PFSK-1 (cell line): ENCODE results near the gene OR5T2. TPM values are rescaled to one million over a fixed set of nuclear protein-coding genes. Genes with fewer than 3 reads are reported as not detected.

ENCODE experiments used
- FOXP2 ChIP-seq: optimal IDR thresholded peaks from 2 replicates; pipeline ENCODE3; 2011; ENCODE audit warnings: borderline replicate concordance, control low read depth, inconsistent platforms; ENCODE audit not compliant: insufficient read depth; ENCODE audit errors: extremely low read length, extremely low read depth
- POLR2AphosphoS5 ChIP-seq: IDR thresholded peaks from 2 replicates; pipeline ENCODE4 v1.6.1; 2012; ENCODE audit warnings: low read depth, mild to moderate bottlenecking, control low read depth, low read length, moderate library complexity
- SIN3A ChIP-seq: IDR thresholded peaks from 2 replicates; pipeline ENCODE4 v1.6.1; 2012; ENCODE audit warnings: mild to moderate bottlenecking, low read length, moderate library complexity, borderline replicate concordance; ENCODE audit not compliant: insufficient read depth
- TAF1 ChIP-seq: IDR thresholded peaks from 2 replicates; pipeline ENCODE4 v1.6.1; 2012; ENCODE audit warnings: low read length, control low read depth, borderline replicate concordance; ENCODE audit not compliant: insufficient read depth
- polyA plus RNA-seq: library from polyadenylated mRNA; unstranded; fragments of >200 nt; gene quantifications from one replicate; pipeline ENCODE4 v1.2.1, GENCODE V29; 2012; ENCODE audit warnings: low read depth, missing spikeins; ENCODE audit not compliant: insufficient read length
- TF ChIP-seq, protein P1 (sequence below), 2 experiments: IDR thresholded peaks; 2 replicates each; pipeline versions ENCODE4 v1.6.1 to v1.8.0; 2011 to 2012; ENCODE audit warnings: low read depth in 2 of 2, low read length in 2 of 2, control low read depth in 1 of 2, inconsistent platforms in 1 of 2, mild to moderate bottlenecking in 1 of 2, moderate library complexity in 1 of 2; ENCODE audit not compliant: insufficient read depth in 1 of 2

OR5T2 gene
- not detected for polyA plus RNA-seq

DNA sequence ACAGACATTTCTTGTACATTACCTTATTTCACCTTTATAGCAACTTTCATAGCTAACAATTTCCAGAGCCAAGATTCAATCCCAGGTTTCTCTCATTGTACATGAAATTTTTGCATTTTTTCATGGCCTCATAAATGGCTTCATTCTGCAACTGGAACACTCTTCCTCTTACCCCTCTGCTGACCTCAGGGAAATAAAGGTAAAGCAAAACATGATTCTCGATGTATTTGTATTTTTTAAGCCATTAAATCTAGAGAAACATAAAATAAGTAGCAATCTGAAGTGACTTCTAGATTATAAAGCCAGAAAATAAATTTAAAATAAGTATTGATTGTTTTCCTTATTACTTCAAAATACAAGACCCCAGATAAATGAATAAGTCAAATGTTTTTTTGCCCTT lies at the start of gene OR5T2:
Gene OR5T2 (minus strand): TSS at position 101 of the 400 bp plus-strand sequence. CDS start 1,193 bp downstream, outside the sequence.
- no peak for TF ChIP-seq SIN3A
- no peak for TF ChIP-seq POLR2AphosphoS5
- no peak for TF ChIP-seq FOXP2
- TF ChIP-seq, protein P1, sequence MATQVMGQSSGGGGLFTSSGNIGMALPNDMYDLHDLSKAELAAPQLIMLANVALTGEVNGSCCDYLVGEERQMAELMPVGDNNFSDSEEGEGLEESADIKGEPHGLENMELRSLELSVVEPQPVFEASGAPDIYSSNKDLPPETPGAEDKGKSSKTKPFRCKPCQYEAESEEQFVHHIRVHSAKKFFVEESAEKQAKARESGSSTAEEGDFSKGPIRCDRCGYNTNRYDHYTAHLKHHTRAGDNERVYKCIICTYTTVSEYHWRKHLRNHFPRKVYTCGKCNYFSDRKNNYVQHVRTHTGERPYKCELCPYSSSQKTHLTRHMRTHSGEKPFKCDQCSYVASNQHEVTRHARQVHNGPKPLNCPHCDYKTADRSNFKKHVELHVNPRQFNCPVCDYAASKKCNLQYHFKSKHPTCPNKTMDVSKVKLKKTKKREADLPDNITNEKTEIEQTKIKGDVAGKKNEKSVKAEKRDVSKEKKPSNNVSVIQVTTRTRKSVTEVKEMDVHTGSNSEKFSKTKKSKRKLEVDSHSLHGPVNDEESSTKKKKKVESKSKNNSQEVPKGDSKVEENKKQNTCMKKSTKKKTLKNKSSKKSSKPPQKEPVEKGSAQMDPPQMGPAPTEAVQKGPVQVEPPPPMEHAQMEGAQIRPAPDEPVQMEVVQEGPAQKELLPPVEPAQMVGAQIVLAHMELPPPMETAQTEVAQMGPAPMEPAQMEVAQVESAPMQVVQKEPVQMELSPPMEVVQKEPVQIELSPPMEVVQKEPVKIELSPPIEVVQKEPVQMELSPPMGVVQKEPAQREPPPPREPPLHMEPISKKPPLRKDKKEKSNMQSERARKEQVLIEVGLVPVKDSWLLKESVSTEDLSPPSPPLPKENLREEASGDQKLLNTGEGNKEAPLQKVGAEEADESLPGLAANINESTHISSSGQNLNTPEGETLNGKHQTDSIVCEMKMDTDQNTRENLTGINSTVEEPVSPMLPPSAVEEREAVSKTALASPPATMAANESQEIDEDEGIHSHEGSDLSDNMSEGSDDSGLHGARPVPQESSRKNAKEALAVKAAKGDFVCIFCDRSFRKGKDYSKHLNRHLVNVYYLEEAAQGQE (IDR thresholded peaks at IDR 0.05; ENCODE audit: insufficient read depth in 1 of 2, low read depth in 2 of 2, low read length in 2 of 2), result no peak
- TF ChIP-seq TAF1, result no peak

DNA sequence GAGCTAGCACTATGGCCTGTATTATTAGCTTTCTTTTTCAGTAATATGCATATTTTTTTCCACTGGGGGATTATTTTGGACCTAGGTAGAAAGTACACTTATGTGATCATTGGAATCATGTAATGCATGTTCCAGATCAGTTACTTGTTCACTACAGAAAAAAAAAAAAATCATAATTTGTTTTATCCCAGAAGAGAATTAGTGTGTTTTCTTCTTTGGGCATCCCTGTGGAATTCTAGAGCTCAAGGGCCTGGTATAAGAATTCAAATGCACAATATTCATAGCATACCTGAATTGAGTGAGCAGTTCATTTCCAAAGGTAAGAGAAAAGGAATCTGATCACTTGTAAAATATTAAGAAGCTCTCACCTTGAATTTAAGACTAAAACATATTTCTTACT lies 39.8 kb upstream of the OR5T2 start, which contains the start of gene OR5T1:
Gene OR5T1 (plus strand): TSS at position 301 of the 400 bp plus-strand sequence. CDS start 1,485 bp downstream, outside the sequence.
- no peak for TF ChIP-seq FOXP2

DNA sequence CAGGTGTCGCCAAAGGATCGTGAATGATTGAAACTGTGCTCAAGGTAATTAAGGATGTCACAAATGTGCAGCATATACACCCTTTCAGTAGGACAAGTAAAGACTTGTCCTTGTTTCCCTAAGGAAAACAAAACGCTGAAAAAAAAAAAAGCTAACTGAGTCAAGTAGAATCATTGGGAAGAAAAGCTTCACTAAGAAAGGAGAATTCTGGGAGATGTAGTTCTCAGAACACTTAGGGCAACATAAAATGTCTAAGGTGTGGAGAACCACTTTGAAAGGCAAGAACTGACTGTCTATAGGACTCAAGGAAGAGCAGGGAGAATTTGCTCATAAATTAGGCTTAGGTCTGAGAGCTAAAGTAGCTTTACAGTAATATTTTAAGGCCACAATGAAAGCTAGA lies 37.0 kb upstream of the OR5T2 start:
- TF ChIP-seq TAF1 (no peak), POLR2AphosphoS5 (no peak), FOXP2 (no peak), SIN3A (no peak)
- TF ChIP-seq, protein P1 (IDR thresholded peaks at IDR 0.05; ENCODE audit: insufficient read depth in 1 of 2, low read depth in 2 of 2, low read length in 2 of 2), result no peak

DNA sequence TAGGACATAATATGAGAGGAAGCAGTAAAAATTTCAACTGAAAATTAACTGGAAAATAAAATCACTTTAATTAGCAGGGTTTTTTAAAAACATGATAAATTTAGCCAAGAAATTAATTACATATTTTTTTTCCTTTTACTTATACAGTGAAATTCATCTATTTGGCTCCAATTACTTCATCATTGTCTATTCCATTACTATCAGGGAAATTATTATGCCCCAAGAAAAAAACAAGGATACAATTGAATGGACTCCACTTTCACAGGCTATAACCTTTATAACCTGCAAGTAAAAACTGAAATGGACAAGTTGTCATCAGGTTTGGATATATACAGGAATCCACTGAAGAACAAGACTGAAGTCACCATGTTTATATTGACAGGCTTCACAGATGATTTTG lies 17.9 kb upstream of the OR5T2 start, which contains the start of gene OR5T3:
Gene OR5T3 (plus strand): TSS at position 301 of the 400 bp plus-strand sequence. CDS start 0 bp downstream, at position 301.
- TF ChIP-seq, protein P1 (IDR thresholded peaks at IDR 0.05; ENCODE audit: insufficient read depth in 1 of 2, low read depth in 2 of 2, low read length in 2 of 2), result no peak

DNA sequence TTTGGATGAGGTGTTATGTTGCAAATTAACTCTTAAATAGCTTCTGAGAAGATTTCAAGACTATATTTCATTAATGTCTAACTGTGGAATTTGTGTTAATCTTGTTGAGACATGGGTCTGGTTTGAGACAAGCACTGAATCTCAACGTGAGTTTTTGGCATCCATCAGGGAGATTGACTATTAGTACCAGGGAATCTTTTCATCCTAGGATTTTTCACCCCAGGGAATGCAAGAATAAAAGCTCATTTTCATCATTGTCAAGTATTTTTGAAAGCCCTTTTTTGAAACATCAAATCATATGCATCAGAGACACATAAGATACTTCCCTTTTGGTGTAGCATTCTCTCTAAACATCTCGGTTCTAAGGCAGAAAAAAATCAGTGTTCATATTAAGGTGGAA lies 19.5 kb downstream of the OR5T2 start:
- TF ChIP-seq, protein P1 (IDR thresholded peaks at IDR 0.05; ENCODE audit: insufficient read depth in 1 of 2, low read depth in 2 of 2, low read length in 2 of 2), result no peak
- TF ChIP-seq TAF1 (no peak), FOXP2 (no peak), POLR2AphosphoS5 (no peak), SIN3A (no peak)
